MCF 10A (cell line): ENCODE measurements around the gene NPC1. TPM values are rescaled to one million over a fixed set of nuclear protein-coding genes. Genes with fewer than 3 reads are reported as not detected.
"Not testable (repeated sequence)": the region's sequence is repeated elsewhere in the genome, so short reads cannot be mapped to it uniquely, and the experiment has no call there.

ENCODE experiments used
- BruUV-seq: library from RNA; stranded (reverse); fragments of 400-500 nt; replicated peaks from 2 replicates; lab custom pipeline; 2021; lab: Mats Ljungman, UMichigan
- CTCF ChIA-PET: fragments of 300-600 bp; sonication (Branson Sonifier 250); formaldehyde crosslinking; extraction: SDS; loops from one replicate; lab custom pipeline; 2021; ENCODE audit warnings: antibody characterized with exemption, inconsistent platforms; lab: Yijun Ruan, JAX
- POLR2A ChIA-PET: fragments of 300-600, 350-650 bp; sonication (Branson Sonifier 250); formaldehyde crosslinking; extraction: SDS; loops from one replicate; lab custom pipeline; 2020; ENCODE audit warnings: antibody characterized with exemption, inconsistent platforms; lab: Yijun Ruan, JAX
- DNase-seq: peaks from one replicate; pipeline ENCODE4 v3.0.0-alpha.2; 2018; ENCODE audit not compliant: unreplicated experiment
- H3K27ac Mint-ChIP-seq: one replicate; pipeline ENCODE4 v1.8.0; 2022; ENCODE audit warnings: mild to moderate bottlenecking, low read depth, mixed read lengths; ENCODE audit not compliant: unreplicated experiment
- H3K27me3 Mint-ChIP-seq: one replicate; pipeline ENCODE4 v1.8.0; 2022; ENCODE audit warnings: mixed read lengths; ENCODE audit not compliant: insufficient read depth, unreplicated experiment
- H3K36me3 Mint-ChIP-seq: one replicate; pipeline ENCODE4 v1.8.0; 2022; ENCODE audit warnings: mild to moderate bottlenecking, moderate library complexity, mixed read lengths; ENCODE audit not compliant: insufficient read depth, unreplicated experiment
- H3K4me1 Mint-ChIP-seq: one replicate; pipeline ENCODE4 v1.8.0; 2022; ENCODE audit warnings: mixed read lengths; ENCODE audit not compliant: insufficient read depth, unreplicated experiment
- H3K4me3 Mint-ChIP-seq: one replicate; pipeline ENCODE4 v1.8.0; 2022; ENCODE audit warnings: mild to moderate bottlenecking, moderate library complexity, mixed read lengths; ENCODE audit not compliant: unreplicated experiment
- H3K9me3 Mint-ChIP-seq: one replicate; pipeline ENCODE4 v1.8.0; 2022; ENCODE audit warnings: mixed read lengths; ENCODE audit not compliant: unreplicated experiment
- intact Hi-C: fragments of 100-400 bp; cut with micrococcal nuclease; formaldehyde crosslinking; loops from 2 replicates; pipeline ENCODE4 v1.14.1; 2022
- total RNA-seq: library from RNA; stranded (reverse); gene quantifications from 2 replicates; pipeline ENCODE4 v1.2.3, GENCODE V29; 2022
- TF ChIP-seq, protein P1 (sequence below): fragments of 200-600 bp; IDR thresholded peaks from one replicate; pipeline ENCODE4 v1.8.0; 2022; ENCODE audit warnings: antibody characterized with exemption, mild to moderate bottlenecking; ENCODE audit not compliant: unreplicated experiment

The NPC1 gene
- total RNA-seq, 1 experiment from 2014 or later: 60.4 TPM

DNA sequence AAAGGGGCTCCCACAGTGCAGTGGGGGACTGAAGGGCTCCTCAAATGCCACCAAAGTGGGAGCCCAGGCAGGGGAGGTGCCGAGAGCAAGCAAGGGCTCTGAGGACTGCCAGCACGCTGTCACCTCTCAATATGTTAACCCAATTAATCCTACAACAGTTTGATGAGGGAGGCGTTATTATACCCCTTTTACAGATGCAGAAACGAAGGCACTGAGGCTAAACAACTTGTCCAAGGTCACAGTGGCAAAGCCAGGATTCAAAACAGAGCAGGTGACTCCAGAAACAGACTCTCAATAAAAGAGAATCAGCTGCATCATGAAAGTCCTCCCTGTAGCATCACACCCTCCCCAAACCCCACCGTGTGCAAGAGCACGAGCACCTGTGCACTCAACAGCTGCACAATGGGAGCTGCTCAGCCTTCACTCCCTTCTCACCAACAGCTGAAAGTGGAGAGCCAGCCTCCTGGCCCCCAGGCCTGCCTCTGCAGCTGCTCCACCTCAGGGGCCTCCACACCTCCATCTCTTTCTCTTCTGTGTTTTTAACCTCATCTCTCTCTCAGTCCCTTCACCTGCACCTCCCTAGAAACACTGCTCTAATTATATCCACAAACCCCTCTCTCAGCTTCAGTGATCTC is 8.1 kb downstream of the NPC1 start:
- BruUV-seq: no TSS peak
- Mint-ChIP-seq H3K36me3 (peaks cover 46% of the 10 kb centered on the region), H3K9me3 (no peaks in the 10 kb centered on the region), H3K27ac (no peak overlapping the region), H3K4me1 (peaks cover 38% of the 10 kb centered on the region), H3K27me3 (no peaks in the 10 kb centered on the region), H3K4me3 (no peak overlapping the region)
- TF ChIP-seq, protein P1, sequence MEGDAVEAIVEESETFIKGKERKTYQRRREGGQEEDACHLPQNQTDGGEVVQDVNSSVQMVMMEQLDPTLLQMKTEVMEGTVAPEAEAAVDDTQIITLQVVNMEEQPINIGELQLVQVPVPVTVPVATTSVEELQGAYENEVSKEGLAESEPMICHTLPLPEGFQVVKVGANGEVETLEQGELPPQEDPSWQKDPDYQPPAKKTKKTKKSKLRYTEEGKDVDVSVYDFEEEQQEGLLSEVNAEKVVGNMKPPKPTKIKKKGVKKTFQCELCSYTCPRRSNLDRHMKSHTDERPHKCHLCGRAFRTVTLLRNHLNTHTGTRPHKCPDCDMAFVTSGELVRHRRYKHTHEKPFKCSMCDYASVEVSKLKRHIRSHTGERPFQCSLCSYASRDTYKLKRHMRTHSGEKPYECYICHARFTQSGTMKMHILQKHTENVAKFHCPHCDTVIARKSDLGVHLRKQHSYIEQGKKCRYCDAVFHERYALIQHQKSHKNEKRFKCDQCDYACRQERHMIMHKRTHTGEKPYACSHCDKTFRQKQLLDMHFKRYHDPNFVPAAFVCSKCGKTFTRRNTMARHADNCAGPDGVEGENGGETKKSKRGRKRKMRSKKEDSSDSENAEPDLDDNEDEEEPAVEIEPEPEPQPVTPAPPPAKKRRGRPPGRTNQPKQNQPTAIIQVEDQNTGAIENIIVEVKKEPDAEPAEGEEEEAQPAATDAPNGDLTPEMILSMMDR: no peak
- intact Hi-C loops: no loop called here
- ChIA-PET POLR2A (interaction anchor here (1.6 kb wide), 1 partner anchor 12 kb away, joined by 6 read pairs; no protein-coding TSS in a partner anchor), CTCF (interaction anchor here (1.5 kb wide), 1 partner anchor 11 kb away, joined by 3 read pairs; no protein-coding TSS in a partner anchor)
- DNase-seq: no peak

DNA sequence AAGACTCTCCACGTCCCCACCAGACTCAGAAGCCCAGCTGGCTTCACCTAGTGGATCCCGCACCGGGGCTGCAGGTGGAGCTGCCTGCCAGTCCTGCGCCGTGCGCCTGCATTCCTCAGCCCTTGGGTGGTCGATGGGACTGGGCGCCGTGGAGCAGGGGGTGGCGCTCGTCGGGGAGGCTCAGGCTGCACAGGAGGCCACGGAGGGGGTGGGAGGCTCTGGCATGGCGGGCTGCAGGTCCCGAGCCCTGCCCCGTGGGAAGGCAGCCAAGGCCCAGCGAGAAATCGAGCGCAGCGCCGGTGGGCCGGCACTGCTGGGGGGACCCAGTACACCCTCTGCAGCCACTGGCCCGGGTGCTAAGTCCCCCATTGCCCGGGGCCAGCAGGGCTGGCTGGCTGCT is 8.8 kb downstream of the NPC1 start:
- Mint-ChIP-seq H3K36me3 (peaks cover 39% of the 10 kb centered on the region), H3K27ac (peak overlapping the region; percentile 35), H3K4me1 (peaks cover 38% of the 10 kb centered on the region)
- POLR2A ChIA-PET, H3K9me3 Mint-ChIP-seq, H3K4me3 Mint-ChIP-seq, H3K27me3 Mint-ChIP-seq, BruUV-seq, DNase-seq, intact Hi-C loops, CTCF ChIA-PET: not testable (repeated sequence)

DNA sequence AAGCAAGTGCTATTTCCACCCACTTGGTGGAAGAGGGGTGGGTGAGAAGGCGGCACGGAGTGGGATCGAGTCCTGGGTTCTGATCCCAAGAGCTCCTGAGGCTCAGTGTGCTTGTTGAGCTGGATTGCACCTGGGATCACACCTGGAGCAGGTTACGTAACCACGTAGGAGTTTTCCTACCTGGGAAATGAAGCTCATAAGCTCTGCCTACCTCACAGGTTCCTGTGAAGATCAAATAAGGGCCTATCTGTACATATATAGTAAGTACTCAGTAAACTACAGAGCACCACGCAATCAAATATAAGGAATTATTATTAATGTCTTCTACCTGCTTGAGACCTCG is 11.0 kb downstream of the NPC1 start:
- H3K36me3 Mint-ChIP-seq: peaks cover 32% of the 10 kb centered on the region
- ChIA-PET CTCF (interaction anchor here (0.6 to 0.9 kb wide), 2 partner anchors 9 to 76 kb away, joined by 4 read pairs; no protein-coding TSS in a partner anchor), POLR2A (interaction anchor here (0.5 to 2.4 kb wide), 5 partner anchors 9 to 122 kb away, joined by 3 to 35 read pairs (median 4); partner anchors contain the start of genes NPC1 and RIOK3)
- no peak overlapping the region for H3K4me3 Mint-ChIP-seq
- intact Hi-C loops: no loop called here
- H3K27ac Mint-ChIP-seq: no peak overlapping the region
- DNase-seq: no peak
- no peaks in the 10 kb centered on the region for H3K27me3 Mint-ChIP-seq
- TF ChIP-seq, protein P1: no peak
- H3K9me3 Mint-ChIP-seq: no peaks in the 10 kb centered on the region
- no TSS peak for BruUV-seq
- H3K4me1 Mint-ChIP-seq: peaks cover 35% of the 10 kb centered on the region

DNA sequence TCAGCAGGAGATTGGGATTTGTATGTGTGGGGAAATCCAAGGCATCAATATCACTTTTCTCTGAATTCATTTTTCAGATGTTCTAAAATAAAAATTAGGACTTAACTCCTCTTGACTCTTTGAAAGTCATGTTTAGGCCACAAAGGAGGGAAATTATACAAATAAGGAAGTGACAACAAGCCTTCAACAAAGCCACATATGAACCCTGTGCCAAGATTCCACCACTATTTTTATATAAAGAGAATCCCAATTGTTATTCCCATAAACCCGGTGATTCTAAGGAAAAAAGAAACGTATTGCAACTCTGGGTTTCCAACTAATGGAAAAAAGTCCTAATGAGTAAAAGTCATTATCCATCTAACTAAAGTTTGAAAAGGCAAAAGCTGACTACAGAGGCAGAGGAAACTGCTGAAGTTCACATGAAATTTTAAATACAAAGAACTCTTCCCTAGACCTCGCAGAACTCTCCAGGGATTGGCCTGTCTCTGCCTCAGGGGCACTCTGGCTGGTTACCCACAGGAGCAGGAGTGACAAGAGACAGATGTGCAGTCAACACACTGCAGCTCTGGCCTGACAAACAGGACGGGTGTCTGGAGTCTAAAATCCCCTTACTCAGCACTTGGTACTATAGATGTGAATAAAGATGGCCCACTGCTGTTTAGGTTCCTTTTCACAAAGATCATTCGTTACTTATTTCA is 11.5 kb downstream of the NPC1 start:
- CTCF ChIA-PET: interaction anchor here (0.6 to 2.4 kb wide), 3 partner anchors 10 to 75 kb away, joined by 4 to 9 read pairs (median 4); no protein-coding TSS in a partner anchor
- H3K4me1 Mint-ChIP-seq: peaks cover 31% of the 10 kb centered on the region
- intact Hi-C loops: no loop called here
- DNase-seq: no peak
- H3K4me3 Mint-ChIP-seq: peak overlapping the region; percentile 57
- H3K27me3 Mint-ChIP-seq: no peaks in the 10 kb centered on the region
- BruUV-seq: no TSS peak
- TF ChIP-seq, protein P1: no peak
- peak overlapping the region; percentile 88 for H3K27ac Mint-ChIP-seq
- POLR2A ChIA-PET: interaction anchor here (0.5 to 2.4 kb wide), 8 partner anchors 8 to 121 kb away, joined by 3 to 35 read pairs (median 3); partner anchors contain the start of genes LAMA3, NPC1 and RIOK3
- no peaks in the 10 kb centered on the region for H3K9me3 Mint-ChIP-seq
- peaks cover 37% of the 10 kb centered on the region for H3K36me3 Mint-ChIP-seq
